HepG2 (cell line): ENCODE measurements around the gene PSMB10. TPM values are rescaled to one million over a fixed set of nuclear protein-coding genes. Genes with fewer than 3 reads are reported as not detected.

ENCODE experiments used
- AHR ChIP-seq: IDR thresholded peaks from 2 replicates; pipeline ENCODE4 v1.6.1; 2018; ENCODE audit warnings: missing genetic modification reagents, missing compliant biosample characterization
- ATF5 ChIP-seq: sonication (generic); formaldehyde crosslinking; IDR thresholded peaks from 2 replicates; pipeline ENCODE4 v1.4.0; 2020; ENCODE audit warnings: mild to moderate bottlenecking, low read depth, missing genetic modification reagents
- BCL3 ChIP-seq: sonication (generic); formaldehyde crosslinking; IDR thresholded peaks from 2 replicates; pipeline ENCODE4 v1.5.1; 2020; ENCODE audit warnings: mild to moderate bottlenecking, missing genetic modification reagents, moderate library complexity
- CENPT ChIP-seq: sonication (generic); formaldehyde crosslinking; IDR thresholded peaks from 2 replicates; pipeline ENCODE4 v1.8.0; 2022; ENCODE audit warnings: low read depth, mild to moderate bottlenecking, moderate library complexity, missing genetic modification reagents
- CREB3 ChIP-seq: sonication (generic); formaldehyde crosslinking; IDR thresholded peaks from 2 replicates; pipeline ENCODE4 v1.5.0; 2020; ENCODE audit warnings: missing genetic modification reagents
- DMAP1 ChIP-seq: IDR thresholded peaks from 2 replicates; pipeline ENCODE4 v1.6.1; 2016
- FOSL2 ChIP-seq: sonication (generic); formaldehyde crosslinking; IDR thresholded peaks from 2 replicates; pipeline ENCODE4 v1.4.0; 2020; ENCODE audit warnings: missing genetic modification reagents
- FOXA3 ChIP-seq: IDR thresholded peaks from 2 replicates; pipeline ENCODE4 v1.6.1; 2016; ENCODE audit warnings: missing genetic modification reagents, missing compliant biosample characterization
- MEIS1 ChIP-seq: sonication (generic); formaldehyde crosslinking; IDR thresholded peaks from 2 replicates; pipeline ENCODE4 v1.9.0; 2021; ENCODE audit warnings: mild to moderate bottlenecking, missing genetic modification reagents, moderate library complexity, borderline replicate concordance
- NFYB ChIP-seq: sonication (generic); formaldehyde crosslinking; IDR thresholded peaks from 2 replicates; pipeline ENCODE4 v1.4.0; 2020; ENCODE audit warnings: missing genetic modification reagents
- PAX8 ChIP-seq: sonication (generic); formaldehyde crosslinking; IDR thresholded peaks from 2 replicates; pipeline ENCODE4 v1.8.0; 2022; ENCODE audit warnings: mild to moderate bottlenecking, missing genetic modification reagents, borderline replicate concordance
- PHF5A ChIP-seq: IDR thresholded peaks from one replicate; pipeline ENCODE4 v1.6.1; 2018; ENCODE audit warnings: low read depth, missing genetic modification reagents; ENCODE audit not compliant: unreplicated experiment
- POLR2G ChIP-seq: fragments of 200-400 bp; formaldehyde crosslinking; IDR thresholded peaks from 2 replicates; pipeline ENCODE4 v1.6.1; 2018; ENCODE audit warnings: mild to moderate bottlenecking, low read depth, low read length, moderate library complexity
- RXRA ChIP-seq: sonication (generic); formaldehyde crosslinking; IDR thresholded peaks from 2 replicates; pipeline ENCODE4 v1.5.1; 2020; ENCODE audit warnings: missing genetic modification reagents
- SAFB2 ChIP-seq: sonication (generic); formaldehyde crosslinking; IDR thresholded peaks from 2 replicates; pipeline ENCODE4 v1.5.1; 2020; ENCODE audit warnings: missing genetic modification reagents, low read depth, mild to moderate bottlenecking, borderline replicate concordance
- SNAPC2 ChIP-seq: sonication (generic); formaldehyde crosslinking; IDR thresholded peaks from 2 replicates; pipeline ENCODE4 v1.8.1; 2022; ENCODE audit warnings: mild to moderate bottlenecking, missing genetic modification reagents
- TOE1 ChIP-seq: sonication (generic); formaldehyde crosslinking; IDR thresholded peaks from 2 replicates; pipeline ENCODE4 v1.4.0; 2020; ENCODE audit warnings: mild to moderate bottlenecking, missing genetic modification reagents
- ZBTB49 ChIP-seq: sonication (generic); formaldehyde crosslinking; IDR thresholded peaks from 2 replicates; pipeline ENCODE4 v1.4.0; 2020; ENCODE audit warnings: missing genetic modification reagents, borderline replicate concordance
- ZFP1 ChIP-seq: IDR thresholded peaks from 2 replicates; pipeline ENCODE4 v1.6.1; 2016
- ZNF12 ChIP-seq: sonication (generic); formaldehyde crosslinking; IDR thresholded peaks from 2 replicates; pipeline ENCODE4 v1.5.0; 2020; ENCODE audit warnings: missing genetic modification reagents
- ZNF230 ChIP-seq: sonication (generic); formaldehyde crosslinking; IDR thresholded peaks from 2 replicates; pipeline ENCODE4 v1.4.0; 2020; ENCODE audit warnings: mild to moderate bottlenecking, missing genetic modification reagents
- ZNF598 ChIP-seq: sonication (generic); formaldehyde crosslinking; IDR thresholded peaks from 2 replicates; pipeline ENCODE4 v1.5.1; 2020; ENCODE audit warnings: mild to moderate bottlenecking, missing genetic modification reagents, borderline replicate concordance
- ZNF607 ChIP-seq: sonication (generic); formaldehyde crosslinking; IDR thresholded peaks from 2 replicates; pipeline ENCODE4 v1.5.1; 2020; ENCODE audit warnings: missing genetic modification reagents, mild to moderate bottlenecking, borderline replicate concordance
- ZNF784 ChIP-seq: sonication (generic); formaldehyde crosslinking; IDR thresholded peaks from 2 replicates; pipeline ENCODE4 v1.5.1; 2020; ENCODE audit warnings: missing genetic modification reagents, mild to moderate bottlenecking, borderline replicate concordance
- polyA plus RNA-seq, 8 experiments: library from polyadenylated mRNA; depleted of rRNA in 3 of 8; stranded (reverse) in 7 of 8; unstranded in 1 of 8; fragments of >200 nt; fragmentation: Illumina TruSeq in 4 of 8; extraction: Trizol in 4 of 8; gene quantifications; 2 replicates each; pipeline versions ENCODE4 v1.2.1 to v1.2.3, GENCODE V29; 2011 to 2016; ENCODE audit warnings: low read depth in 4 of 8, missing spikeins in 1 of 8, mixed read lengths in 1 of 8; ENCODE audit not compliant: insufficient read depth in 1 of 8
- total RNA-seq, 5 experiments: library from RNA; depleted of rRNA; stranded (reverse); fragments of >200 nt; fragmentation: Illumina TruSeq; extraction: Trizol; gene quantifications; 2 replicates each; pipeline ENCODE4 v1.2.3, GENCODE V29; 2016; ENCODE audit warnings: low read depth in 1 of 5

Gene PSMB10
- total and polyA plus RNA-seq, 2 of the 13 experiments (the other 11 are each of a cell fraction or from before 2014, with no cell fraction given): 12.7 to 65.9 TPM

- peak; percentile 81 for TF ChIP-seq BCL3 (CRISPR knock-in tag)
- no peak for TF ChIP-seq MEIS1 (CRISPR knock-in tag)
- 0 out of 2 replicates have a peak, but pooled peaks have one; percentile 37 for TF ChIP-seq PAX8 (CRISPR knock-in tag)
- TF ChIP-seq ZFP1 (CRISPR knock-in tag): no peak
- peak; percentile 44; the same call in 1 of the 2 replicates for TF ChIP-seq RXRA (CRISPR knock-in tag)
- TF ChIP-seq PHF5A (CRISPR knock-in tag): peak; percentile 47
- 0 out of 2 replicates have a peak, but pooled peaks have one; percentile 31 for TF ChIP-seq CENPT (CRISPR knock-in tag)
- no peak for TF ChIP-seq SAFB2 (CRISPR knock-in tag)
- 0 out of 2 replicates have a peak, but pooled peaks have one; percentile 15 for TF ChIP-seq POLR2G
- TF ChIP-seq ZNF598 (CRISPR knock-in tag): 0 out of 2 replicates have a peak, but pooled peaks have one; percentile 47
- TF ChIP-seq ZNF607 (CRISPR knock-in tag): 0 out of 2 replicates have a peak, but pooled peaks have one; percentile 37
- no peak for TF ChIP-seq CREB3 (CRISPR knock-in tag)
- TF ChIP-seq NFYB (CRISPR knock-in tag): 0 out of 2 replicates have a peak, but pooled peaks have one; percentile 5
- 0 out of 2 replicates have a peak, but pooled peaks have one; percentile 12 for TF ChIP-seq FOSL2 (CRISPR knock-in tag)
- no peak for TF ChIP-seq SNAPC2 (CRISPR knock-in tag)
- peak; percentile 82 for TF ChIP-seq ZNF784
- TF ChIP-seq DMAP1 (CRISPR knock-in tag): 0 out of 2 replicates have a peak, but pooled peaks have one; percentile 31
- TF ChIP-seq AHR: peak; percentile 31; the same call in 1 of the 2 replicates
- no peak for TF ChIP-seq TOE1 (CRISPR knock-in tag)
- TF ChIP-seq ZNF230: 0 out of 2 replicates have a peak, but pooled peaks have one; percentile 38
- 0 out of 2 replicates have a peak, but pooled peaks have one; percentile 10 for TF ChIP-seq FOXA3 (CRISPR knock-in tag)
- no peak for TF ChIP-seq ZBTB49 (CRISPR knock-in tag)
- TF ChIP-seq ZNF12 (CRISPR knock-in tag): 0 out of 2 replicates have a peak, but pooled peaks have one; percentile 10
- TF ChIP-seq ATF5 (CRISPR knock-in tag): peak; percentile 34; the same call in 1 of the 2 replicates
Observed at GRCh38 chr16:67942510-67943255, 6.0 kb upstream of the PSMB10 start (continued).
